Measurements from ENCODE around the gene SDF4. TPM values are rescaled to one million over a fixed set of nuclear protein-coding genes. Genes with fewer than 3 reads are reported as not detected.
A peak's percentile ranks its signal among the peaks of the same experiment; 100 is the strongest.

SDF4 gene
- total RNA-seq, 3 donors from 2014 or later (not counting 1 experiment from before 2014, with no cell fraction given) = 176 to 211 (median 184) TPM

DNA sequence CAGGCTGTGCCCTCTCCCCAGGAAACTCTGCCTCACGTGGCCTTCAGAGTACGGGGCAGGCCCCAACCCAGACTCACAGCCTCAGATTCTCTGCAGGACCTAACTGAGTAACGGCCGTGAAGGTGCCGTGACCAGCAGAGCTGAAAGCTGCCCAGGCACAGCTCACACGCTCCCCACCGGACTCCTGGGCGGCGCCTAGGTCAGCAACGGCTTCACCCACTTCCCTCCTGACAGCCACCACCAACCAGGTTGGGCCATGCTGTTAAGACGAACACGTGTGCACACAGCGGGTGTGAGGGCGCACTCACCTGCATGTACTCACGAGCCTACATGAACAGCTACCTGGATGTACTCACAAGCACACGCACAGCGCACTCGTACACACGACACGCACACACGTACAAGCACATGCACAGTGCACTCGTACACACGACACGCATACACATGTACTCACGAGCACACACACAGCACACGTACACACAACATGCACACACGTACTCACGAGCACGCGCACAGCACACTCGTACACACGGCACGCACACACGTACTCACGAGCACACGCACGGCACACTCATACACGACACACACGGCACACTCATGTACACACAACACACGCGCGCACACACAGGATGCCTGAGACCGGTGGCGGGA, 9.1 kb downstream of the SDF4 start:
- H3K27ac Mint-ChIP-seq = peak overlapping the region; percentile 98 to 99
- WGBS (ENCODE audit: insufficient coverage) = 81% methylated on average over 44 of the region's 44 CpGs
- DNase-seq = peak in 1 of 2 donors; percentile 38

DNA sequence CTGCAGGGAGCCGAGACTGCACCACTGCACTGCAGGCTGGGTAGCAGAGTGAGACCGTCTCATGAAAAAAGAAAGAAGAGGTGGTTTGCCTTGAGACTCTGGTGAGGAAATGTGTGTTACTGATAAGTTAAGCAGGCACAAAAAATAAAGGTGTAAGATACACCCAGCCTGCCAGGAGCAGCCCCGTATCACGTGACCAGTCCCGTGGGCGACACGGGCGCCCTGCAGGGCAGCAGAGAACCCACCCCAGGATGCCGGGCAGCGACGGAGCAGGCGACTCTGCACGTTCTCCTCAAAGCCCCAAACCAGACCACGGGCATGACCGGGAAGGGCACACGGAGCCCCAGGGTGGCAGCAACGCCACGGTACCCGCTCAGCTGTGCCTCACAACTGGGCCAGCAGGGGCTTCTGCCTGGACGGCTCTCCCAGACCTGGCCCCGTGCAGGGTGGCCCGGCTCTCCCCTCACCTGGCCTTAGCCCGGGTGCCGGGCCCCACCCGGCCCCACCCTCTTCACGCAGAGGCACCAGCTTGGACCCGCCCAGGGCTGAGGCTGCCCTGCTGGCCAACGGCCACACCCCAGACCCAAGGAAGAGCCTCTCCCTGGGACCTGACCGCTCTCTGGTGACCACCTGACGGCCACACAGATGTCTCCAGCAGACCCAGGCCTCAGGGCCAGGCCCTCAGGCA, 9.8 kb downstream of the SDF4 start:
- Mint-ChIP-seq H3K9me3 (no peaks in the 10 kb centered on the region), H3K27me3 (ENCODE audit: low read depth in 2 of 2) (no peaks in the 10 kb centered on the region), H3K36me3 (no peaks in the 10 kb centered on the region), H3K4me3 (peak overlapping the region; percentile 85), H3K4me1 (peaks cover 18 to 55% of the 10 kb centered on the region in 2 donors), H3K27ac (peak overlapping the region; percentile 98 to 99)
- Histone ChIP-seq H3K27me3 (ENCODE audit: control insufficient read depth, insufficient read depth, low read length) (no peaks in the 10 kb centered on the region), H3K36me3 (ENCODE audit: control insufficient read depth, insufficient read depth, low read length) (peaks cover 75% of the 10 kb centered on the region), H3K9me3 (ENCODE audit: control insufficient read depth, insufficient read depth, low read length) (no peaks in the 10 kb centered on the region), H3K4me3 (ENCODE audit: low read length) (no peak overlapping the region), H3K4me1 (ENCODE audit: control insufficient read depth, insufficient read depth, low read length) (peaks cover 66% of the 10 kb centered on the region), H3K27ac (ENCODE audit: low read length) (peak overlapping the region; percentile 67)
- intact Hi-C loops (cut with micrococcal nuclease) = loop anchor here (2.0 kb wide), 1 partner anchor 13 kb away; no protein-coding TSS in a partner anchor
- ATAC-seq (peak; percentile 68 to 73 (median 70)), DNase-seq (peak; percentile 28 to 59)
- TF ChIP-seq, protein P1, sequence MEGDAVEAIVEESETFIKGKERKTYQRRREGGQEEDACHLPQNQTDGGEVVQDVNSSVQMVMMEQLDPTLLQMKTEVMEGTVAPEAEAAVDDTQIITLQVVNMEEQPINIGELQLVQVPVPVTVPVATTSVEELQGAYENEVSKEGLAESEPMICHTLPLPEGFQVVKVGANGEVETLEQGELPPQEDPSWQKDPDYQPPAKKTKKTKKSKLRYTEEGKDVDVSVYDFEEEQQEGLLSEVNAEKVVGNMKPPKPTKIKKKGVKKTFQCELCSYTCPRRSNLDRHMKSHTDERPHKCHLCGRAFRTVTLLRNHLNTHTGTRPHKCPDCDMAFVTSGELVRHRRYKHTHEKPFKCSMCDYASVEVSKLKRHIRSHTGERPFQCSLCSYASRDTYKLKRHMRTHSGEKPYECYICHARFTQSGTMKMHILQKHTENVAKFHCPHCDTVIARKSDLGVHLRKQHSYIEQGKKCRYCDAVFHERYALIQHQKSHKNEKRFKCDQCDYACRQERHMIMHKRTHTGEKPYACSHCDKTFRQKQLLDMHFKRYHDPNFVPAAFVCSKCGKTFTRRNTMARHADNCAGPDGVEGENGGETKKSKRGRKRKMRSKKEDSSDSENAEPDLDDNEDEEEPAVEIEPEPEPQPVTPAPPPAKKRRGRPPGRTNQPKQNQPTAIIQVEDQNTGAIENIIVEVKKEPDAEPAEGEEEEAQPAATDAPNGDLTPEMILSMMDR (IDR thresholded peaks at IDR 0.05) = no peak
- 47% methylated on average over 30 of the region's 30 CpGs for WGBS (ENCODE audit: insufficient coverage)

More for the DNA sequence above, 9.1 kb downstream of the SDF4 start:
- peak overlapping the region; percentile 67 for H3K27ac ChIP-seq (ENCODE audit: low read length)
- peak overlapping the region; percentile 85 for H3K4me3 Mint-ChIP-seq
- no peaks in the 10 kb centered on the region for H3K36me3 Mint-ChIP-seq
- H3K27me3 Mint-ChIP-seq (ENCODE audit: low read depth in 2 of 2) = no peaks in the 10 kb centered on the region
- intact Hi-C loops (cut with micrococcal nuclease) = loop anchor here (2.0 kb wide), 1 partner anchor 14 kb away; no protein-coding TSS in a partner anchor
- H3K4me1 Mint-ChIP-seq = peaks cover 18 to 55% of the 10 kb centered on the region in 2 donors
- TF ChIP-seq, protein P1 (IDR thresholded peaks at IDR 0.05) = no peak
- peak; percentile 21 to 48 (median 38) for ATAC-seq
- H3K9me3 ChIP-seq (ENCODE audit: control insufficient read depth, insufficient read depth, low read length) = no peaks in the 10 kb centered on the region
- H3K4me3 ChIP-seq (ENCODE audit: low read length) = no peak overlapping the region
- peaks cover 75% of the 10 kb centered on the region for H3K36me3 ChIP-seq (ENCODE audit: control insufficient read depth, insufficient read depth, low read length)
- H3K27me3 ChIP-seq (ENCODE audit: control insufficient read depth, insufficient read depth, low read length) = no peaks in the 10 kb centered on the region
- peaks cover 63% of the 10 kb centered on the region for H3K4me1 ChIP-seq (ENCODE audit: control insufficient read depth, insufficient read depth, low read length)
- H3K9me3 Mint-ChIP-seq = no peaks in the 10 kb centered on the region

DNA sequence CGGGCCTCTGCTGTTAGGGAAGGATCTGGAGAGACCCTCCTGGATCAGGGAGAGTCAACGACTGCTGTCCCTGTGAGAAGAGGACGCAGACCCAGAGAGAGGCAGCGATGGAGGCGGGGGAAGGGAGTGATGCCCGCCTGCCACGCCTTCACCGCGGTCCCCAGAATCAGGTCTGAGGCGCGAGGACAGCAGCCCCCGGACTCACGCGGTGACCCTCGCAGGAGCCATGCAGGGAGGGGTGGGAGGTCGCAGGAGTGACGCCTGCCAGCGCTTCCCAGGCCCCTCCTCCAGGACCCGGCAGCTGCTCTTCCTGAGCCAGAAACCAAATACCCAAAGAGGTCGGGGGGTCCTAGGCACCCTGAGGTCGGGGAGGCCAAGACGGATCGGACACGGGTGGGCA, 11.6 kb downstream of the SDF4 start:
- no peak for DNase-seq
- peak overlapping the region; percentile 67 for H3K27ac ChIP-seq (ENCODE audit: low read length)
- Mint-ChIP-seq H3K4me1 (peaks cover 27 to 62% of the 10 kb centered on the region in 2 donors), H3K4me3 (peak overlapping the region; percentile 64), H3K36me3 (no peaks in the 10 kb centered on the region), H3K27me3 (ENCODE audit: low read depth in 2 of 2) (no peaks in the 10 kb centered on the region), H3K27ac (peak overlapping the region; percentile 98 to 99), H3K9me3 (no peaks in the 10 kb centered on the region)
- no peaks in the 10 kb centered on the region for H3K9me3 ChIP-seq (ENCODE audit: control insufficient read depth, insufficient read depth, low read length)
- 95% methylated on average over 24 of the region's 24 CpGs for WGBS (ENCODE audit: insufficient coverage)
- peaks cover 65% of the 10 kb centered on the region for H3K36me3 ChIP-seq (ENCODE audit: control insufficient read depth, insufficient read depth, low read length)
- intact Hi-C loops (cut with micrococcal nuclease) = no loop called here
- H3K4me3 ChIP-seq (ENCODE audit: low read length) = no peak overlapping the region
- no peak for ATAC-seq
- TF ChIP-seq, protein P1 (IDR thresholded peaks at IDR 0.05) = no peak
- peaks cover 82% of the 10 kb centered on the region for H3K4me1 ChIP-seq (ENCODE audit: control insufficient read depth, insufficient read depth, low read length)
- no peaks in the 10 kb centered on the region for H3K27me3 ChIP-seq (ENCODE audit: control insufficient read depth, insufficient read depth, low read length)

All from natural killer cell (primary cell).